ENCODE results near the gene RIPOR3.

DNA sequence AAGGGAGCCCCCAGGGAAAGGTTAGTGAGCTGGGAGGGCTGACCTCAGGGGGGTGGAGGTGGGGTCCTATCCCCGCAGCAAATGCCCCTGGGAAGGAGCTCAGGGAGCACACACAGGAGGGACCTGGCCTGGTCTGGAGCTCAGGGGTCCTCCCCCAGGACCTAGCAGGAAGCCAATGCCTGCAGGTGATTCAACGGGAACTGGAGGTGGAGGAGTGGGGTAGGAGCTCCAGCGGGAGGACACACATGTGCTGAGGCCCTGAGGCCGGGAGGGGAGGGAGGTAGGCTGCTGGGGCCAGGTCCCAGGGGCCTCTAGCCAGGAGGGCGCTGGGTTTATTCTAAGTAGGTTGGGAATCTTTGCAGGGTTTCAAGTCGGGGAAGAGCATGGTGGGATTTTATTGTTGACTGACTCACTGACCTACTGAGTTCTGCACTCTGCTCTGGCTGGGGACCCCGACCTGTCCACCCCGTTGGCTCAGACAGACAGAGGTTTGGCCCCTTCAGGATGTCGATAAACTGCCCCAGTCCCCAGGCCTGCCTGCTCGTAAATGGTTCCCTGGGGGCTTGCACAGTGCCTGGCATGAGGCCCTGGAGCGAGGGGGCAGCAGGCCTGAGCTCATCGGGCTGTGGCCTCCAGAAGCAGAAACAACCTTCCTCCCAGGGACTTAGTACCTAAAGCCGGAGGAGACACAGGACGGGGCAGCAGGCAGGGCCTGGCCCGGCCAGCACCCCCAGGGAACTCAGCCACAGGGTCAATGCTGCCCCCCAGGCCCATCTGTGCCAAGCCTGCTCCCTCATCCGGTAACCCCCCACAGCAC lies 62.3 kb downstream of the RIPOR3 start:
- no peak for TF ChIP-seq EP300 (IDR thresholded peaks at IDR 0.05)
- TF ChIP-seq ELK1 (IDR thresholded peaks at IDR 0.05; ENCODE audit: low read depth, low read length) = no peak
